GM12878 (cell line): ENCODE results near the gene CIRBP. TPM values are rescaled to one million over a fixed set of nuclear protein-coding genes. Genes with fewer than 3 reads are reported as not detected.

Experiments
- ATAC-seq: fragments of 200-7000 bp; cut with Tn5 transposase; 3 replicates; pipeline ENCODE4 v1.9.1; 2020; ENCODE audit warnings: mild to moderate bottlenecking, moderate library complexity
- BruUV-seq: library from RNA; stranded (reverse); fragments of 400-500 nt; replicated peaks from 2 replicates; lab custom pipeline; 2021; lab: Mats Ljungman, UMichigan
- CTCF ChIA-PET: fragments of 300-600 bp; sonication (Branson Sonifier 250); formaldehyde crosslinking; extraction: SDS; loops from one replicate; lab custom pipeline; 2021; ENCODE audit warnings: inconsistent platforms; lab: Yijun Ruan, JAX
- POLR2A ChIA-PET: fragments of 350-600 bp; formaldehyde crosslinking; extraction: SDS; loops from one replicate; lab custom pipeline; 2021; ENCODE audit warnings: inconsistent platforms; lab: Charles Lee
- RAD21 ChIA-PET: fragments of 300-600 bp; sonication (Branson Sonifier 250); formaldehyde crosslinking; loops from one replicate; lab custom pipeline; 2023; ENCODE audit warnings: antibody characterized with exemption; ENCODE audit not compliant: unreplicated experiment; lab: Charles Lee
- SMC1A ChIA-PET: fragments of 300-600 bp; sonication (Branson Sonifier 250); formaldehyde crosslinking; loops from one replicate; lab custom pipeline; 2023; ENCODE audit not compliant: unreplicated experiment, uncharacterized antibody; lab: Charles Lee
- DNase-seq: peaks from one replicate; pipeline ENCODE4 v3.0.0-alpha.2; 2011; ENCODE audit warnings: low read depth, low spot score
- FAIRE-seq: peaks from 3 replicates; lab custom pipeline; 2011; peaks lifted over from hg19 to GRCh38; lab: Jason Lieb, UNC
- H2AFZ ChIP-seq: 2 replicates; pipeline ENCODE4 v1.6.0; 2011; ENCODE audit warnings: low read depth, low read length, control low read depth; ENCODE audit not compliant: control insufficient read depth
- H3K27ac ChIP-seq: 2 replicates; pipeline ENCODE4 v1.5.1; 2011; ENCODE audit warnings: control low read depth; ENCODE audit not compliant: control insufficient read depth, insufficient read depth
- H3K27me3 ChIP-seq, 2 experiments: replicated peaks in 1 of 2; 2 replicates each; pipeline versions ENCODE4 v1.6.0 to v1.6.1; 2011; ENCODE audit warnings: low read length in 1 of 2; ENCODE audit not compliant: control insufficient read depth in 2 of 2, insufficient read depth in 2 of 2
- H3K36me3 ChIP-seq, 2 experiments: 2 replicates each; pipeline ENCODE4 v1.5.1; 2011; ENCODE audit warnings: low read length in 1 of 2; ENCODE audit not compliant: control insufficient read depth in 2 of 2, insufficient read depth in 2 of 2
- H3K4me1 ChIP-seq: 2 replicates; pipeline ENCODE4 v1.6.1; 2011; ENCODE audit warnings: mild to moderate bottlenecking, low read length, moderate library complexity, mixed read lengths; ENCODE audit not compliant: control insufficient read depth, insufficient read depth
- H3K4me2 ChIP-seq: 2 replicates; pipeline ENCODE4 v1.6.0; 2011; ENCODE audit warnings: control low read depth; ENCODE audit not compliant: control insufficient read depth, insufficient read depth
- H3K4me3 ChIP-seq: fragments of 200-600 bp; sonication (generic); 2 replicates; pipeline ENCODE4 v1.5.1; 2016
- H3K79me2 ChIP-seq: 2 replicates; pipeline ENCODE4 v1.6.0; 2011; ENCODE audit warnings: low read length; ENCODE audit not compliant: control insufficient read depth, insufficient read depth
- H3K9ac ChIP-seq: 2 replicates; pipeline ENCODE4 v1.8.0; 2011; ENCODE audit warnings: low read length, control low read depth, mixed read lengths; ENCODE audit not compliant: control insufficient read depth, insufficient read depth
- H3K9me3 ChIP-seq: replicated peaks from 3 replicates; pipeline ENCODE4 v1.5.1; 2011; ENCODE audit warnings: mild to moderate bottlenecking, low read length; ENCODE audit not compliant: control insufficient read depth, insufficient read depth
- H4K20me1 ChIP-seq: 2 replicates; pipeline ENCODE4 v1.6.0; 2011; ENCODE audit not compliant: control insufficient read depth, insufficient read depth
- E4F1 ChIP-seq: fragments of 450-650 bp; IDR thresholded peaks from 2 replicates; pipeline ENCODE4 v1.6.1; 2018; ENCODE audit warnings: borderline replicate concordance, mild to moderate bottlenecking; ENCODE audit not compliant: partially characterized antibody
- NFYA ChIP-seq: IDR thresholded peaks from 2 replicates; pipeline ENCODE4 v1.6.1; 2011; ENCODE audit warnings: low read depth, mild to moderate bottlenecking, low read length, improper control_type of control experiment, borderline replicate concordance
- NR2F1 ChIP-seq: fragments of 450-650 bp; conservative IDR thresholded peaks from 2 replicates; pipeline ENCODE4 v1.6.1; 2017; ENCODE audit warnings: mild to moderate bottlenecking
- PAX8 ChIP-seq: fragments of 450-650 bp; IDR thresholded peaks from 2 replicates; pipeline ENCODE4 v1.6.1; 2017; ENCODE audit warnings: mild to moderate bottlenecking, moderate library complexity
- POLR2AphosphoS5 ChIP-seq: IDR thresholded peaks from 2 replicates; pipeline ENCODE4 v1.6.1; 2011; ENCODE audit warnings: mild to moderate bottlenecking, low read length, inconsistent platforms
- SIX5 ChIP-seq: IDR thresholded peaks from 2 replicates; pipeline ENCODE4 v1.6.1; 2011; ENCODE audit warnings: mild to moderate bottlenecking, low read depth, low read length, moderate library complexity; ENCODE audit not compliant: severe bottlenecking
- ZNF24 ChIP-seq: fragments of 450-650 bp; IDR thresholded peaks from 2 replicates; pipeline ENCODE4 v1.6.1; 2017; ENCODE audit warnings: antibody characterized with exemption, mild to moderate bottlenecking
- ZZZ3 ChIP-seq: IDR thresholded peaks from 2 replicates; pipeline ENCODE4 v1.6.1; 2011; ENCODE audit warnings: low read depth; ENCODE audit not compliant: control insufficient read depth, insufficient read length
- WGBS: methylation state at CpG from one replicate; pipeline ENCODE4 v1.1.6; 2016; ENCODE audit warnings: low lambda C conversion rate; ENCODE audit not compliant: insufficient replicate concordance, insufficient coverage; ENCODE audit errors: missing lambda C conversion rate; 5-methylcytosine and 5-hydroxymethylcytosine counted together
- in situ Hi-C: fragments of 300-500 bp; cut with MboI; formaldehyde crosslinking; loops from 9 replicates; pipeline ENCODE4 v1.14.3; 2018; ENCODE audit warnings: mixed read lengths
- intact Hi-C: fragments of 100-400 bp; cut with micrococcal nuclease; formaldehyde crosslinking; loops from one replicate; pipeline ENCODE4 v1.14.2; 2022; ENCODE audit not compliant: unreplicated experiment
- polyA plus RNA-seq, 11 experiments: library from polyadenylated mRNA; depleted of rRNA in 4 of 11; unstranded in 6 of 11; stranded (reverse) in 5 of 11; fragments of >200 nt; fragmentation: Nextera tagmentation in 4 of 11; fragmentation: Illumina TruSeq in 1 of 11; extraction: Ambion mirVana in 4 of 11; extraction: Trizol in 1 of 11; gene quantifications; 1 replicate in 1 of 11; 2 replicates in 10 of 11; pipeline versions ENCODE4 v1.2.1 to v1.2.3, GENCODE V29; 2011 to 2016; ENCODE audit warnings: inconsistent platforms in 2 of 11, missing spikeins in 2 of 11, low read depth in 1 of 11
- total RNA-seq, 4 experiments: library from RNA; depleted of rRNA in 3 of 4; stranded (reverse); fragments of >200 nt in 3 of 4; fragmentation: Illumina TruSeq in 1 of 4; extraction: Trizol in 1 of 4; gene quantifications; 2 replicates each; pipeline versions ENCODE4 v1.2.1 to v1.2.3, GENCODE V29; 2013 to 2021

Gene CIRBP
- total and polyA plus RNA-seq, 10 of the 15 experiments (the other 5 are each of a cell fraction or from before 2014, with no cell fraction given): 27.6 to 335 (median 229) TPM

- 30% methylated on average over 32 of the region's 32 CpGs for WGBS
- H3K27me3 ChIP-seq: no peaks in the 10 kb centered on the region
- no peak for FAIRE-seq
- H3K4me1 ChIP-seq: peaks cover 3% of the 10 kb centered on the region; the same call in 1 of the 2 replicates
- DNase-seq: no peak
- no peak for ATAC-seq
- no peak overlapping the region for H3K27ac ChIP-seq
- in situ Hi-C loops (no loop called here), intact Hi-C loops (no loop called here)
- H2AFZ ChIP-seq: no peak overlapping the region
- no peaks in the 10 kb centered on the region for H4K20me1 ChIP-seq
- no peak overlapping the region for H3K9ac ChIP-seq
- ChIA-PET CTCF (interaction anchor here (1.2 to 5.3 kb wide), 2 partner anchors 34 to 59 kb away, joined by 4 to 42 read pairs; no protein-coding TSS in a partner anchor), RAD21 (interaction anchor here (1.4 kb wide), 2 partner anchors 58 to 70 kb away, joined by 4 read pairs; no protein-coding TSS in a partner anchor), SMC1A (no interaction called here), POLR2A (no interaction called here)
- TF ChIP-seq E4F1: no peak
- TF ChIP-seq NR2F1: no peak
- peak; percentile 89 for TF ChIP-seq ZNF24
- TF ChIP-seq SIX5: no peak
- TF ChIP-seq NFYA: no peak
- TF ChIP-seq PAX8: no peak
- TF ChIP-seq ZZZ3: no peak
- no peak for TF ChIP-seq POLR2AphosphoS5
- no TSS peak for BruUV-seq
- H3K36me3 ChIP-seq: no peaks in the 10 kb centered on the region
- H3K79me2 ChIP-seq: no peaks in the 10 kb centered on the region
- no peaks in the 10 kb centered on the region for H3K9me3 ChIP-seq
- H3K4me2 ChIP-seq: no peak overlapping the region
- no peak overlapping the region for H3K4me3 ChIP-seq
Observed at GRCh38 chr19:1313695-1314613, 44.8 kb downstream of the CIRBP start.
